ENCODE measurements around the gene SART3. TPM values are rescaled to one million over a fixed set of nuclear protein-coding genes. Genes with fewer than 3 reads are reported as not detected.

Gene SART3
- total and polyA plus RNA-seq, 11 donors, result 13.3 to 33.2 (median 24.0) TPM

DNA sequence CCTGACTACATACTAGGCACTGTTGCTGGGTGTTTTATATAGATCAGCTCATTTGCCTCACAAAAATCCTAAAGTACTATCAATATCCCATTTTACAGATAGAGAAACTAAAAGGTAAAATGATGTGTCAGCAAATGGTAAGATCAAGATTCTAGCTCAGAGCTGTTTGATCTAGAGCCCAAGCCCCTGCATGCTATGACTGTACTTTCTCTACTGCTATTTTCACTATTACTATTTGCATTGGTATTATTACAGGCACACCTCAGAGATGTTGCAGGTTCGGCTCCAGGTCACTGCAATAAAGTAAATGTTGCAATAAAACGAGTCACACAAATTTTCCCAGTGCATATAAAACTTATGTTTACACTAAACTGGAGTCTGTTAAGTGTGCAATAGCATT is 12.3 kb upstream of the SART3 start:
- DNase-seq (no peak), ATAC-seq (no peak)
- H3K4me1 ChIP-seq, result peaks cover 0 to 17% (median 6%) of the 10 kb centered on the region in 12 donors
- peaks cover 0 to 22% (median 18%) of the 10 kb centered on the region in 9 donors for H3K36me3 ChIP-seq
- 69 to 83% (median 71%) methylated on average over 2 of the region's 2 CpGs for WGBS, 4 donors
- no peaks in the 10 kb centered on the region for H3K9me3 ChIP-seq
- no peak overlapping the region for H3K4me3 ChIP-seq
- intact Hi-C loops (cut with DNase I), result loop anchor here in 1 of 10 donors (5.0 kb wide), 1 partner anchor 39 kb away; no protein-coding TSS in a partner anchor
- TF ChIP-seq POLR2A (IDR thresholded peaks at IDR 0.05) (no peak), CTCF (IDR thresholded peaks at IDR 0.05) (no peak)
- H3K27ac ChIP-seq, result no peak overlapping the region
- H3K27me3 ChIP-seq, result no peaks in the 10 kb centered on the region

- H3K4me1 ChIP-seq, result peaks cover 0 to 24% (median 10%) of the 10 kb centered on the region in 12 donors
- no peaks in the 10 kb centered on the region for H3K9me3 ChIP-seq
- H3K36me3 ChIP-seq, result peaks cover 0 to 32% (median 28%) of the 10 kb centered on the region in 9 donors
- H3K27me3 ChIP-seq, result no peaks in the 10 kb centered on the region
- no peak for ATAC-seq
- no peak overlapping the region for H3K4me3 ChIP-seq
- TF ChIP-seq CTCF (IDR thresholded peaks at IDR 0.05) (no peak), POLR2A (IDR thresholded peaks at IDR 0.05) (no peak)
- no peak for DNase-seq
- no peak overlapping the region for H3K27ac ChIP-seq
- intact Hi-C loops (cut with DNase I), result loop anchor here in 1 of 10 donors (5.0 kb wide), 1 partner anchor 40 kb away; no protein-coding TSS in a partner anchor
- WGBS, 4 donors, result 75 to 84% (median 79%) methylated on average over 8 of the region's 8 CpGs
These were observed 11.3 kb upstream of the SART3 start for GRCh38 chr12:108572166-108572790.

GRCh38 chr12:108571609-108572165 is 10.7 kb upstream of the SART3 start:
- Histone ChIP-seq H3K4me3 (no peak overlapping the region), H3K36me3 (peaks cover 0 to 38% (median 34%) of the 10 kb centered on the region in 9 donors), H3K27ac (no peak overlapping the region), H3K9me3 (no peaks in the 10 kb centered on the region), H3K4me1 (peaks cover 0 to 25% (median 11%) of the 10 kb centered on the region in 12 donors), H3K27me3 (no peaks in the 10 kb centered on the region)
- peak in 1 of 4 donors; percentile 9 for ATAC-seq
- 85 to 91% (median 87%) methylated on average over 8 of the region's 8 CpGs for WGBS, 4 donors
- no peak for TF ChIP-seq CTCF (IDR thresholded peaks at IDR 0.05)
- no peak for TF ChIP-seq POLR2A (IDR thresholded peaks at IDR 0.05)
- peak in 1 of 5 donors; percentile 4 for DNase-seq
- intact Hi-C loops (cut with DNase I), result loop anchor here in 2 of 10 donors (2.0 to 5.0 kb wide), 2 partner anchors 41 to 47 kb away; no protein-coding TSS in a partner anchor

Measured in heart left ventricle (tissue), 16 donors.